GM19328 (cell line): ENCODE data around the gene ZNF14.
"Not testable (repeated sequence)": the region's sequence is repeated elsewhere in the genome, so short reads cannot be mapped to it uniquely, and the experiment has no call there.

ENCODE experiments used
- ATAC-seq: cut with Tn5 transposase; IDR thresholded peaks from one replicate; pipeline ENCODE4 v1.9.1; 2021; ENCODE audit warnings: mild to moderate bottlenecking, moderate library complexity; ENCODE audit not compliant: unreplicated experiment

Gene ZNF14

GRCh38 chr19:19732579-19733501, at the start of gene ZNF14:
Gene ZNF14 (minus strand): TSS chr19:19733112. CDS start chr19:19732958, 154 bp downstream.
- ATAC-seq, result peak; percentile 98

GRCh38 chr19:19781791-19782190, 48.9 kb upstream of the ZNF14 start:
- not testable (repeated sequence) for ATAC-seq

GRCh38 chr19:19778666-19779065, 45.8 kb upstream of the ZNF14 start:
- ATAC-seq, result no peak

- ATAC-seq, result no peak
Measured at GRCh38 chr19:19777692-19778091, 44.8 kb upstream of the ZNF14 start.

- ATAC-seq, result peak; percentile 97
Measured at GRCh38 chr19:19776206-19777008, 43.5 kb upstream of the ZNF14 start.

GRCh38 chr19:19775891-19776205, 42.9 kb upstream of the ZNF14 start:
- no peak for ATAC-seq

- no peak for ATAC-seq
Measured at GRCh38 chr19:19774354-19775033, 41.6 kb upstream of the ZNF14 start.

- not testable (repeated sequence) for ATAC-seq
Measured at GRCh38 chr19:19771963-19772362, 39.1 kb upstream of the ZNF14 start.

GRCh38 chr19:19769971-19770370, 37.1 kb upstream of the ZNF14 start:
- ATAC-seq, result not testable (repeated sequence)

- ATAC-seq, result no peak
Measured at GRCh38 chr19:19758164-19758563, 25.3 kb upstream of the ZNF14 start.

GRCh38 chr19:19752760-19753403, 20.0 kb upstream of the ZNF14 start:
- ATAC-seq, result no peak

GRCh38 chr19:19751846-19752245, 18.9 kb upstream of the ZNF14 start:
- ATAC-seq, result no peak

- no peak for ATAC-seq
Measured at GRCh38 chr19:19750842-19751790, 18.2 kb upstream of the ZNF14 start.

GRCh38 chr19:19749908-19750841, 17.3 kb upstream of the ZNF14 start:
- no peak for ATAC-seq

GRCh38 chr19:19749117-19749907, 16.4 kb upstream of the ZNF14 start:
- no peak for ATAC-seq

GRCh38 chr19:19748249-19748938, 15.5 kb upstream of the ZNF14 start:
- ATAC-seq, result no peak
